GM18508 (cell line): ENCODE results near the gene TMEM129.
A peak's percentile ranks its signal among the peaks of the same experiment; 100 is the strongest.
"Not testable (repeated sequence)": the region's sequence is repeated elsewhere in the genome, so short reads cannot be mapped to it uniquely, and the experiment has no call there.

ENCODE experiments used
- ATAC-seq: cut with Tn5 transposase; IDR thresholded peaks from one replicate; pipeline ENCODE4 v1.9.1; 2021; ENCODE audit warnings: moderate number of reproducible peaks; ENCODE audit not compliant: insufficient read depth, unreplicated experiment

The TMEM129 gene

DNA sequence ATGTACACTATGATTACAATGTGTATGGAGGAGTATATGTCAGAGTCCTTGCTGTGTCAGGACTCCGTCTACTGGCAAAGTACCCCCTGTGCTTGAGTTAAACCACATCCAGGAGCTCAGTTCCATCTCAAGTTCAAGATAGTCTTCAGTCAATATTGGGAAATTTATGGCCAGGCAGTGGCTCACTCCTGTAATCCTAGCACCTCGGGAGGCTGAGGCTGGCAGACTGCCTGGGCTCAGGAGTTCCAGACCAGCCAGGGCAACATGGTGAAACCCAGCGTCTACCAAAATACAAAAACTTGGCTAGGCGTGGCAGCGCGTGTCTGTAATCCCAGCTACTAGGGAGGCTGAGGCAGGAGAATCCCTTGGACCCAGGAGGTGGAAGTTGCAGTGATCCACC, 14.8 kb downstream of the TMEM129 start:
- no peak for ATAC-seq

DNA sequence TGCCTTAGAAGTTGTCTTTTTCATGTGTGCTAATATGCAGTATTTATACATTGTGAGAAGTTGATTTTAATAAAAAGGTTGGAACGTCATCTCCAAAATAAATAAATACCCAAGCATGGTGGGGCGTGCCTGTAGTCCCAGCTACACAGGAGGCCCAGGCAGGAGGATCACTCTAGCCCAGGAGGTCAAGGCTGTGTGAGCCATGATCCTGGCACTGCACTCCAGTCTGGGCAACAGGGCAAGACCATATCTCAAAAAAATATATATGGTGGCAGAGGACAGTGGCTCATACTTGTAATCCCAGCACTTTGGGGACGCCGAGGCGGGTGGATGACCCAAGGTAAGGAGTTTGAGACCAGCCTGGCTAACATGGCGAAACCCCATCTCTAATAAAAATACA, 15.4 kb downstream of the TMEM129 start:
- ATAC-seq: no peak

GRCh38 chr4:1703867-1704266, 17.3 kb downstream of the TMEM129 start:
- ATAC-seq: no peak

- ATAC-seq: not testable (repeated sequence)
Observed at GRCh38 chr4:1701671-1702070, 19.5 kb downstream of the TMEM129 start.

DNA sequence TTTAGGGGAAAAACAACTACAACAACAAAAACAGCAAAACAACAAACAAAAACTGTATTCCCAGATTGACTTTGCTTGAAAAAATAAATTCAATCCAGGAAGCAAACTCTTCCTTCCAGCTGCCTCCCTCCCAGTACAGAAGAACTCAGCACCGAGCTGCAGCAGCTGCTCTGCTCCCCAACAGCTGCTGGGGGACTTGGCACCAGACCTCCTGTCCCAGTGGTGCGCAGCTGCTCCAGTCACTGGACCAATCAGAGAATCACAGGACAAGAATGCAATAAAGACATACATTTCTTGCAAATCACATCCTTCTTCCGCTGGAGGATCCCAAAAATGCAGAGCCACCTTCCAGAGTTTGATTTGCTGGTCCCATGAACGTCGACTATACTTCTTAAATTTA, 25.2 kb downstream of the TMEM129 start:
- ATAC-seq: no peak

DNA sequence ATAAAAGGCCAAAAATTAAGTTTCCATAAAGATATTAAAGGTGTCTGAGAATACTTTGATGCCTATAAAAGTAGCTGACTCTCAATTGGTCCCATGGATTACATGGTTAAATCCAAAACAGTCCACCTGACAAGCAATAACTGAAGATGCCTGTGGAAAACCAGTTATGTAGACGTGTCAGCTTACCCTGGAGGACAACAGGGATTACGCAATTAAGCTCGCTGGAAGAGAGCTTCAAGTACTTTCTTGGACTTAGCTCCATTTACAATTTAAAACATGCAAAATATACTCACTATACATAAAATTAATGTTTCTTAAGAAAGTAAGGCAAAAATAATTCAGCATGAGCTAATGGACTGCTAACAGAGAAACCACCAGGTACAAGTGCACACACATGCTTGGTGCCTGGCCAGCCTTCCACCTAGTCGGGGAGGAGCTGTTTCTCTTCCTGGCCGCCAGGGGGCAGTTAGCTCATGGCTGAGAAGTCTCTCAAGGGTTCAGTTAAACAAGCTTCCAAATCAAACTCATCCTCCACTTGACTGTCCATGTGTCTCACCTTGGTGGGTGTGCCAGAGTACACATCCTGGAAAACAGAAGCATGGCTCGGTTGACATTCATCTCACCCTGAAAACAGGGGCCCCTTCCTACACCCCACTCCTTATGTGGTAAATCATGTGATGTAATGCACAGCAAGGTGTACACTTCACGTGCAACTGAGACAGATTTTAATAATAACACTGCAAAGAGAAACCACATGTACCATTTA, 27.8 kb downstream of the TMEM129 start:
- peak; percentile 40 for ATAC-seq

DNA sequence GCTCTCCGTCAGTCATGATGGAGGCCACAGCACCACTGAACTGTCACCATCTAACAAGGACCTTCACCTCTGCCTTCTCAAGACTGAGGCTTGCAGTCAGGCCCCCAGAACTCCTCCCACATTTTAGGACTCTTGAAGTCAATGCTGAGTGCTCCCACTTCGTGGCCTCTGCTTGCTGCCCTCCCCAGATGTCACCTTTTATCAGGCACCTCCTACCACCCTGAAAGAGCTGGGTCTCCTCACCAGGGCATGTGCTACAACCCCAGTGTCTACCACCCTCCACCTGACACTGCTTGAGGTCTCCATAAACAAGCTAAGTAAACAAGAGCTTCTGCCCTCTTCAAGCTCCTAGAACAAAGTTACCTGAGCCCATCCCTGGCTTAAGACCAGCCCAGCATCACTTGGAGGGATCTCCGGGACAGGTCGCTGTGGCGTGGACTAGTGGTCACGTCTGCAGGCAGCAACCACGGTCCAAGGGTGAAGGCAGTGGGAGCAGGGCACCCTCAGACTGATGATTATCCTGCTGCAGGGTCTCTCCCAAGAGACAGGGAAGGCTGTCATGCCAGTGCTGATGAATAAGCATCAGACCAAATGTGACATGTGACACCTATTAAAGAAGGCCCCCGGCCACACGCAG, 29.3 kb downstream of the TMEM129 start:
- ATAC-seq: no peak

- ATAC-seq: no peak
Observed at GRCh38 chr4:1690698-1691097, 30.4 kb downstream of the TMEM129 start.

DNA sequence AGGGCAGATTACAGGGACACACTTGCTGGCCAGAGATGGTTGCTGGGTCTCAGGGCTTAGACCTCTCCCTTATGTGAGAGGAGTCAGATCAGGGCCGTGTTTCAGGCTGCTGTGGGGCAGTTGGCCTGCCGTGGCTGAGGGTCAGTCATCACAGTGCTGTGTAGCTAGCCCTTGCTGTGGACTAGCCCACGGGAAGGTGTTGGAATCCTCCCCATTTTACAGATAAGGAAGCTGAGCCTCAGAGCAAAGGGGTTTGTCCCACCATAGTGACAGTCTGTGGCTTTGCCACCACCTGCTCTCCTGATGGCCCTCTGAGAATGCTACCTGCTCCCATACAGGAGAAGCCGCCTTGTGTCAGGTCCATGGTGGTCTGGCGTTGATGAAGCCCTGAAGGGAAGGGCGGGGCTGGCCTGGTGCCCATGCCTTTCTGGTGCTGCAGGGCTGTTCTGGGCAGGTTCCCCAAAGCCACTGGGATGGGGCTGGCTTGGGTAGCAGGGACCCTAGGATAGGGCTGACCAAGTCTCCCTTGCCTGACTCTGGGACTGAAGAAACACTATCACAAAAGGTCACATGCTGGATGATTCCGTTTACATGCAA, 34.6 kb downstream of the TMEM129 start:
- no peak for ATAC-seq

DNA sequence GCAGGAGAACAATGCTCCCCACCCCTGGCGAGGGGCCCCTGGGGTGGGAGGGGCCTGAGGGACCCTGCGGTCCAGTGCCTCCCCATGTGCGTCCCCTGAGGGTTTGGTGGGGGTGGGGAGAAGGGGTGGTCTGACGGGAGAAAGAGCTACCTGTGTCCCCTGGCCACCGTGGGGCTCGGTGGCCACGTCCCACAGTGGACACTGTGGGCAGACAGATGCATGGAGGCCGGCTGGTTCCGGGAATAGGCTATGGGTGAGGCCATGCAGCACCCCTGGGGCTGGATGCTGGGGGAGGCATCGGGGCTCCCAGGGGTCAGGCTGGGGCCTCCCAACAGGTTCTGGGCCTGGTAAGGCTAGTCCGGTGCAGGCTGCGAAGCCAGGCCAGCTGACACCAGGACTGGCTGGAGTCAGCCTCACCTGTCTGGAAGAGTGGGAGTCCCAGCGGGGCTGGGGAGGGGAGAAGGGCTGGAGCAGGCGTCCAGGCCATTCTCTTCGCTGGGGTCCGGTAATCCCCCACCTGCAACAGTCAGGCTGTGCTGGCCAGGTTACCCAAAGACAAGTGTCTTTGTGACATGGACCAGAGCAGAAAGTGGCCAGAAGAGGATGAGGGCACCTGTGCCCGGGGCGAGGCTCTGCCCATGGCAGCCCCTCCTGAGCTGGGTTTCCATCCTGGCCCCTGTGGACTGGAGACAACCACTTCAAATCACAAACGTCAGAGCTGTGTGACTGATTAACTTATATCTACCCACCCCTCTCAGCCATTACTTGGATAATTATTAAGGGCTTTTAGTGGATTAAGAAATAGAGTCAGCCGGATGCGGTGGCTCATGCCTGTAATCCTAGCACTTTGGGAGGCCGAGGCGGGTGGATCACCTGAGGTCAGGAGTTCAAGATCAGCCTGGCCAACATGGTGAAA, 35.6 kb downstream of the TMEM129 start:
- ATAC-seq: no peak

DNA sequence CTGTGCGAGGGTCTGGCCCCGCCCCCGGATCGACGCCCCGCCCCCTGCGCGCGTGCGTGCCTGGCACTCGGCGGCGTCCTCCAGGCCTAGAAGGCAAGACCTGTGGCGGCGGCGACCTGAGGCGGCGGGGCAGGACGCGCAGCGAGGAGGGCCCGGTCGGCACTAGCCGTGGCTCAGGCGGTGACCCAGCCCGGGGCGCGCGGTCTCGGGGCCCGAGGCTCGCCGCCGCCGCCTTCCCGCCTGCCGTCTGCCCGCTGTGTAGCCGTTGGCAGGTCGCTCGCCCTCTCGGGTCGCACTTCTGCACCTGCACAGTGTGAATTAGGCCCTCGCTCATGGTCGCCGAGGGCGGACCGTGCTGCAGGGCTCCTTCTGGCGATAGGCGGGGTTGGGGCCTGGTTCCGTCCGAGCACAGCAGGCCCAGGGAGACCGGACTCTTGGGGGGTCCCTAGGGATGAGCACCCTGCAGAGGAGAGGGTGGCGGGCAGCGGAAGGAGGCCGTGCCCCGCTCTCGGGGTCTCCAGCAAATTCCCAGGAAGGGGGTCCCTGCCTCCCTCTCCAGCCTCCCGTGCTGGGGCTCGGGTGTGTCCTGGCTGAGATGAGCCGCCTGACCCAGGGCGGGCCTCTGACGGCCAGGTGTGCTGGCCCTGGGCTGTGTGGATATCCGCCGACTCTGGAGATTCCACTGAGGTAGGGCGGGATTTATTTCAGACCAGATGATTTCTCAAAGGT, 36.5 kb downstream of the TMEM129 start:
- ATAC-seq: no peak

GRCh38 chr4:1683736-1684505, 37.2 kb downstream of the TMEM129 start, which contains the start of gene FAM53A:
TSS of gene FAM53A (minus strand) at chr4:1684313. CDS start at chr4:1668741, 15,572 bp downstream.
- no peak for ATAC-seq

- ATAC-seq: no peak
Observed at GRCh38 chr4:1683261-1683735, 37.8 kb downstream of the TMEM129 start.

DNA sequence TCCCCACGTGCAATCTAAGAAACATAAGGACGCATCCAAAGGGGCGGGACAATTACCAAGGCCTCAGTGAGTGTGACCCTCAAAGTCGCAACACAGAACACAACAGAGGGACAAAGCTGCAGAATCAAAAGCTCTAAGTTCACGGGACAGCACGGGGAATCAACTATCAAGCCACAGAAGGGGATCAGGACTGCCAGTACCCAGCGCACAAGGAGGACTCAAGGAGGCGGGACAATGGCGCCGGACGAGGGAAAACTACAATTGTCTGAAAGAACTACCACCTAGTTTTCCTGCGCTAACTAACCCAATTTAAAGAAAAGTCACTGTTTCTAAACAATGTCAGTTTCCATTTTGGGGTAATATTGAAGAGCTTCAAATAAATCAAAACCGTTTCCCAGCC, 38.3 kb downstream of the TMEM129 start:
- no peak for ATAC-seq

- ATAC-seq: no peak
Observed at GRCh38 chr4:1678244-1678643, 42.9 kb downstream of the TMEM129 start.

DNA sequence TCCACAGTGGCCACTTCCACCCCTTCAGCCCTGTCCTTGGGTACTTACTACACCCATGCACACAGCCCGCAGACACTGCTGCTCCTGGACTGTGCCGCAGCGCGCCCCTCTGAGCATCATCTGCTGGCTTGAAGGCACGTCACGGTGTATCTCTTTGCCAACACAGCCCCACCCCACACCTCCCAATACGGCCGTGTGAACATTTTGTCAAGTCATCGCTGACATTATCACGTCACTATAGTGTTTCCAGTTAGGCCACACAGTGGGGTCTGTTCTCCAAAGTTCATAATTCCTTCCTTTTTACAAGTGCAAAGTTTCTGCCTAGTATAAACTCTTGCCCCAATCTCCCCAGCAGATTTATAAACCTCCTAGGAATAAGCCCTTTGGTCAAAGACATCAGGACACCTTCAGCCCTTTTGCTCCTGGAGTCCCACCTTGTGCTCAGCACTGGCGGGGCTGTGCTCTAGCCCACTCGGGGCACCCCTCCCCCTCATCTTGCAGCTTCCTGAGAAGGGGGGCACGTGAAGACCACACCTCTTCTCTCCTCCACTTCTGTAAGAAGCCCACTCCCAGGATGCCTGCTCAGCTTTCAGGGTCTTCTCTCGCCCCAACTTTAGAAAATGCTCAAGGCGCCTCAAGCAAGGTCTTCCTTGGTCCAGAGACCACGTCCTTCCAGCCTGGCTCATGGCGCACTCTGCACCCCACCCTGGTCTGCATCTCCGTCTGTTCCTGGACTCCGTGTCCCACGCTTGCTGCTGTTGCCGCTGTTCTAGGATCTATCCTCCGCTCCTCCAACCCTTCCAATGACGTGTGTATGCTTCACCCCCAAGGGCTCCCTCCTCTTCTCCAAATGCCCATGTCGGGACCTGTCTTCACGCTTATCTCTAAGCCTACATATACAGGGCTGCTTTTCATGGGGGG, 44.3 kb downstream of the TMEM129 start:
- no peak for ATAC-seq

- ATAC-seq: no peak
Observed at GRCh38 chr4:1675802-1676137, 45.4 kb downstream of the TMEM129 start.

- no peak for ATAC-seq
Observed at GRCh38 chr4:1675136-1675801, 45.9 kb downstream of the TMEM129 start.
